Hematopoietic multipotent progenitor cell (in vitro differentiated cells): ENCODE measurements around the gene RAP1A. TPM values are rescaled to one million over a fixed set of nuclear protein-coding genes. Genes with fewer than 3 reads are reported as not detected.

Experiments
- DNase-seq, 3 donors: peaks; one replicate each; pipeline ENCODE4 v3.0.0-alpha.2; 2011 to 2015; ENCODE audit warnings: low read depth in 2 of 3, low spot score in 2 of 3
- total RNA-seq: library from RNA; depleted of rRNA; stranded (reverse); fragments of >200 nt; gene quantifications from one replicate; pipeline ENCODE4 v1.2.3, GENCODE V29; 2012

Gene RAP1A
- total RNA-seq, 1 donor = 6.7 TPM

DNA sequence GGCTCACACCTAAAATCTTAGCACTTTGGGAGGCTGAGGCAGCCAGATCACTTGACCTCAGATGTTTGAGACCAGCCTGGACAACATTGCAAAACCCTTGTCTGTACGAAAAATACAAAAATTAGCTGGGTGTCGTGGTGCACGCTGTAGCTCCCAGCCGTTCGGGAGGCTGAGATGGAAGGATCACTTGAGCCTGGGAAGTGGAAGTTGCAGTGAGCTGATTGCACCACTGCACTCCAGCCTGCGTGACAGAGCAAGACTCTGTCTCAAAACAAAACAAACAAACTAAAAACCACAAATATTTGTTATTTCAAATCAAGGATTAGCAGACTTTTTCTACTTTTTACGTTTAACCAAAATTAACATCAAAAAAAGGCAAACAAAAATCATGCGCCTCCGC, 88.3 kb downstream of the RAP1A start:
- no peak for DNase-seq

GRCh38 chr1:111709986-111710385, 90.4 kb downstream of the RAP1A start:
- DNase-seq = no peak

- DNase-seq = no peak
Observed at GRCh38 chr1:111716333-111716732, 96.7 kb downstream of the RAP1A start.

- no peak for DNase-seq
Observed at GRCh38 chr1:111717450-111717849, 97.9 kb downstream of the RAP1A start.

- DNase-seq = no peak
Observed at GRCh38 chr1:111719135-111719534, 99.5 kb downstream of the RAP1A start.

DNA sequence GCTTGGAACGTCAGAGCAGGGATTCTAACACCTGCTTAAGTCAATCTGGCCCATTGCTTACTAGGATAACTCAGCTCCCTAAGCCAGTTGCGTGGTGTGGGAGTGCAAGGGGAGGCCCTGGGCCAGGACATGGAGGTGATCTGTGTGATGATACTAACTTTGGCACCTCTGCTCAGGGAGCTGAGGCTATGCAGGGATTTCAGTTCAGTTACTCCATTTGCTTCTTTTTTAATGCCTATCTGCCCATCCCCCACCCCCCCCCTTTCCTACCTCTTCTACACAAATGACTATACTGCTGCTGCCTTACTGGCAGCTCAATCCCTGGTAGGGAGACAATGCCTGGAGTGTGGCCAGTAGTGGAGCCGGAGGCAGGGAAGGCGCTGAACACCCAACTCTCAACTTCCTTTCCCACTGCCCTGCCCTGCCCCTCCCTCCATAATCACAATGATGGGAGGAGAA, 100.1 kb downstream of the RAP1A start:
- no peak for DNase-seq

- no peak for DNase-seq
Observed at GRCh38 chr1:111720274-111720976, 100.8 kb downstream of the RAP1A start.

GRCh38 chr1:111720977-111721786, 101.6 kb downstream of the RAP1A start:
- no peak for DNase-seq

- DNase-seq = peak in 1 of 3 donors; percentile 22
Observed at GRCh38 chr1:111723091-111723806, 103.7 kb downstream of the RAP1A start.

DNA sequence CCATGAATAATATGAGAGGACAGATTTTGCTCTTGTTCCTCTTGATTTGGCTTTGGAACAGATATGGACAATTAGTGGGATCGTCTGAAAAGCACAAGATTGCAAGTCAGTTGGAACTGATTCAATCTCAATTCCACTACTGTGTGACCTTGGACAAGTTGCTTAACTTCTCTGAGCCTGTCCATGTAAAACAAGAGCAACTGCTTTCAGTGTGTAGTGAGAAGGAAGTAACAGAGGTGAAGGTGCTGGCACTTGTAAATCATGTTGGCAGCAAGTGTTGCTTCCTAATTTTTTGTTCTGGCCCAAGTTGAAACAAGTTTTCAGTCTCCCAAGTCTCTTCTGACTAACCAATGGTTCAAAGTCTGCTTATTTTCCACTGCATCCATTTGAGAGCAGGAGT, 104.3 kb downstream of the RAP1A start:
- DNase-seq = no peak

DNA sequence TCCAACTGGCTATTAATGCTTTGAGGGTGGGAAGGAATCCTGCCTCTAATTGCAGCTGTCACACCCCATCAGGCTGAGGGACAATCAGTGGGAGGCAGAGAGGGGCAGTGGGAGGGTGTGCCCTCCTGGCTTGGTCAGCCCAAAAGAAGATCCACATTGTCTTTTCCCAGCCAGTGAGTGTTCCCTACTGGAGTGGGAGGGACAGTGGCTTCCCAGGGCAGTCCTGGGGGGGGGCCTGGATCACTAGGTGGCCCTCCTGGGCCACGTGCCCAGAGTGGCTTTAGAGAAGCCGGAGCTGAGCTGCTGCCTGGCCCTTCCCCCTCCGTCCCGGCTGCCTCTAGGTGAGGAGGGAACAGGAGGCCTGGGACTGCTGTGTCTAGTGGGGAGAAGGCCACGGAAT, 105.6 kb downstream of the RAP1A start:
- no peak for DNase-seq

DNA sequence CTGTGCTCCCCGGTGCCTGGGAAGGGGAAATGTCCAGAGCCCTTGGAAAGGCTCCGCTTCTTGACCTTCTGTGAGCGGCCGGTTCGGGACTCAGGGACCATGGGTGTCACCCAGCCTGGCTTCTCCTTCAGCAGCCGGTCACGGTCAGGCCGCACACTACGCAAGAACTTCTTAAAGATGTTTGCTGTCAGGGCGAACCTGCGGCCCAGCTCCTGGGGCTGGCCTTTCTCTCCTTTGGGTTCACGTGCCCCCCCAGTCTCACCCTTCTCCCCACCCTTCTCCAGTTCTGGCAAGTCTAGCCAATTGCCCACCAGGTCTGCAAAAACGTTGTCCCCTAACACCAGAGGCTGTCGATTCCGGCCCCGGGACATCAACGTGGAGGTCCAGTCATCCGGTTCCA, 107.5 kb downstream of the RAP1A start:
- no peak for DNase-seq

DNA sequence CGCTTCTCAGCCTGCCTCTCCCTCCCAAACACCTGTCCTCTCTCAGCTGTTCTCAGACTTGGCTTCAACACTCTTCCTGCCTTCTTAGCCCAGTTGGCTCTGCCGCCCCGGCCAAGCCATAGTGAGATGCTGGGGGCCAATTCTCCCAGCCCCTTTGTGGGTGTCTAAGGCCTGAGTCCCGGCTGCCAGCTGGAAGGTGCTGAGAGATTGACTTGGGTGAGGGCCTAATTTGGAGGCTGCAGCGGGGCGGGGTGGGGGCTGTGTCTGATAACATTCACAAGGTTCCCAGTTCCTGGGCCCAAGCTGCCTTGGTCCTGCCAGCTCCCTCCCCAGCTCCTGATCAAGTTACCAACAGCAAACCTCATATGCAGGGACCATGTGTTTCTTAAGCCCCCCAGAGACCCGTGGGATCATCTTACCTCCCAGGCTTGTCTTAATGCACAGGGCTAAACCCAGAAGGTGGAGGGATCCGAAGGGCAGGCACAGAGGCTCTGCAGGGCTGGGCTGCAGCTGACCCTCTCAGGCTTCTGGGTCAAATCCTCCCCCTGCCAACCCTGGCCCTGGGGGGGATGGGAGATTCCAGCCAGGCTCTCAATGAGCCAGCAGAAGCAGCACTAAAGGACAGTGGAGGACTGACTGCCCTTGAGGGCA, 109.8 kb downstream of the RAP1A start:
- DNase-seq = no peak

DNA sequence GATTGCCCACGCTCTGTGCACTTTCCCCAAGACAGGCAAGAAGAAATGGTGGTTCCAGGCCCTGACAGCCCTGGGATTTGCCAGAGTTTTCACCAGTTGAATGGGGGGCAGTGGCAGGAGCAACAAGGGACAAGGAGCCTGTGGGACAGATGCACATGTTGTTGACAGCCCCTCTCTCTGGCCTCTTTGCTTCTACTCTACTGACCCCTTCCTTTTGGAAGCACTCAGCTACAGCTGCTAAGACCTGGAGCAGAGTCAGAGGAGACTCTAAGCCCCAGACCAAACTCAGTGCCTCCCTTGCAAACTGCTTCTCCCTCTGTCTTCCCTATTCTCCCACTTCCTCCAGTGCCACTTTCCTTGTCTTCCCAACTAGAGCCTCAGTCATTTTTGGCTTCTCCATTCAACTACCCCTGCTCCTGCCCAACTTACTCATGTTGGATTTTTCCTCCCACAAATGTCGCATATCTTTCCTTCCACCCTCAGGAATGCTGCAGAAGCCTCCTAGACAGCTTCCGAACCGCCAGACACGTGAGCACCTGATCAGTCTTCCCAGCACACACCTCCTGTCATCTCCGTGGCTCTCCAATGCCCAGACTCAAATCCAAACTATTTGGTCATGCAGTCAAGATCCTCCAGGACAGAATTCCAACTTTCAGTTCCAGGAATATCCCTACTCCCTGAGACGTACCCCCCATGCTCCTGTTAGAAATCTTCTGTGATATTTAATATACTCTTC, 110.5 kb downstream of the RAP1A start:
- DNase-seq = no peak

- DNase-seq = no peak
Observed at GRCh38 chr1:111730706-111731105, 111.1 kb downstream of the RAP1A start.

- DNase-seq = no peak
Observed at GRCh38 chr1:111731956-111732355, 112.4 kb downstream of the RAP1A start.

- DNase-seq = no peak
Observed at GRCh38 chr1:111732718-111733117, 113.1 kb downstream of the RAP1A start.

- peak in 2 of 3 donors; percentile 73 to 81 for DNase-seq
Observed at GRCh38 chr1:111733183-111733991, 113.8 kb downstream of the RAP1A start.

DNA sequence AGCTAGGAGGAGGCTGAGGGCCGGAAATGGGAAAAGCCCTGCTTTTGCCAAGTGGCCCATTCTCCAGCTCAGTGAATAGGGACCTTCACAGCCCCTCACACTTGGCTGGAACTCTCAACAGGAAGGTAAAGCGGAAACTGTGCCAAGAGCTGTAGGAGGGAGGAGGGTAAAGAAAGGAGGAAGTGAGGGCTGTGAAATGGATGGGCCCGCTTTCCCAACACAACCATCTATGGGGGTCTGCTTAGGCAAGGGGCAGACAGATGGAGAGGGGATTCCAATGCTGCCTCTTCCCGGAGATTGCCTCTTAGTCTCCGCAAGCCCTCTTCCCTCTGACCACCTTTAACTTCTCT, 114.4 kb downstream of the RAP1A start:
- peak in 1 of 3 donors; percentile 43 for DNase-seq
